ENCODE data around the gene RPL18.
"Not testable (repeated sequence)": the region's sequence is repeated elsewhere in the genome, so short reads cannot be mapped to it uniquely, and the experiment has no call there.

The RPL18 gene

DNA sequence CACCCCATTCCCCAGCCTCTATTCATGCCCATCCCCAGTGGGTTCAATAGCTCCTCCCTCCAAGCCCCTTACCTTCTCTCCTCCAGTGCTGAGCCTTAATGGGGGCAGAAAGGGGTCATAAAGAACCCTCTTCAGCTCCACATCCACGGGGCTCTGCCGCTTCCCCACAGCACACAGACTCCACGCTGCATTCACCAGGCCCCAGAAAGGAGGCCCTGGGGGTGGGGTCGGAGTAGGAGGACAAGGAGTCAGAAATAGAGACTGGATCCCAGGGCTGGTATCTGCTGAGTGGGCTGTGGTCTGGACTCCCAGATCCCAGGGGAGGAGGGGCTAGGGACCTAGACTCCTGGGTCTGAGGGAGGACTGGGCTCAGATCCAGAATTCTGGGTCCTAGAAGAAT lies 25.4 kb upstream of the RPL18 start:
- no peak for DNase-seq

- DNase-seq = no peak
Measured at GRCh38 chr19:48642862-48643261, 23.9 kb upstream of the RPL18 start.

- DNase-seq = no peak
Measured at GRCh38 chr19:48641850-48642249, 22.9 kb upstream of the RPL18 start.

GRCh38 chr19:48639483-48640375 lies 20.8 kb upstream of the RPL18 start:
- no peak for DNase-seq

DNA sequence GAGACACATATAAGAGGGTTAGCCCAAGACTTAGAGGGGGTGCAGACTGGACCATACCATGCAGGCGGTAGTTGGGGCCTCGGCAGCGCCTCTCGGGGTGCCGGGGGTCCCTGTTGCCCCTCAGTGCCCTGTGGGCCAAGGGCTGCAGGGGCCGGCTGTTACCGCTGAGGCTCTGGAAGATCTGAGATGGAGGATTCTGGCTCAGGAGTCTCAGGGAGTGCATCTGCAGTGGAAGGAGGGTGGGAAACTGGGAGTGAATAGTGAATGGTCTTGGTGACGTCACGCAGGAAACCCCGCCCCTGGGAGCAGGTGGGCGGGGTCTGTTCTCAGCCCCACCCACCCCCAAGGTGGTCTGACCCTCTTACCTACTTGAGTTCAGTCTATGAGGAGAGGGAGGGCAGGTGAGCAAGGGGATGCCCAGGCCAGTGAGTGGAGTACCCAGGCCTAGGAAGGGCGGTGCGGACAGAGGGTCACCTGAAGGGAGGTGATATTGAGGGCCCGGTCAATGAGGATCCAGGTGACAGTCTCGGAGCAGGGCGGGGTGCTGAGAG lies 19.9 kb upstream of the RPL18 start:
- no peak for DNase-seq

GRCh38 chr19:48637948-48638830 lies 19.2 kb upstream of the RPL18 start:
- DNase-seq = peak; percentile 96

- DNase-seq = peak; percentile 98
Measured at GRCh38 chr19:48637449-48637947, 18.5 kb upstream of the RPL18 start.

- DNase-seq = peak; percentile 35
Measured at GRCh38 chr19:48636859-48637448, 18.0 kb upstream of the RPL18 start, which contains the start of gene DBP. DBP (minus strand) TSS chr19:48637379; CDS start chr19:48636994, 385 bp downstream.

DNA sequence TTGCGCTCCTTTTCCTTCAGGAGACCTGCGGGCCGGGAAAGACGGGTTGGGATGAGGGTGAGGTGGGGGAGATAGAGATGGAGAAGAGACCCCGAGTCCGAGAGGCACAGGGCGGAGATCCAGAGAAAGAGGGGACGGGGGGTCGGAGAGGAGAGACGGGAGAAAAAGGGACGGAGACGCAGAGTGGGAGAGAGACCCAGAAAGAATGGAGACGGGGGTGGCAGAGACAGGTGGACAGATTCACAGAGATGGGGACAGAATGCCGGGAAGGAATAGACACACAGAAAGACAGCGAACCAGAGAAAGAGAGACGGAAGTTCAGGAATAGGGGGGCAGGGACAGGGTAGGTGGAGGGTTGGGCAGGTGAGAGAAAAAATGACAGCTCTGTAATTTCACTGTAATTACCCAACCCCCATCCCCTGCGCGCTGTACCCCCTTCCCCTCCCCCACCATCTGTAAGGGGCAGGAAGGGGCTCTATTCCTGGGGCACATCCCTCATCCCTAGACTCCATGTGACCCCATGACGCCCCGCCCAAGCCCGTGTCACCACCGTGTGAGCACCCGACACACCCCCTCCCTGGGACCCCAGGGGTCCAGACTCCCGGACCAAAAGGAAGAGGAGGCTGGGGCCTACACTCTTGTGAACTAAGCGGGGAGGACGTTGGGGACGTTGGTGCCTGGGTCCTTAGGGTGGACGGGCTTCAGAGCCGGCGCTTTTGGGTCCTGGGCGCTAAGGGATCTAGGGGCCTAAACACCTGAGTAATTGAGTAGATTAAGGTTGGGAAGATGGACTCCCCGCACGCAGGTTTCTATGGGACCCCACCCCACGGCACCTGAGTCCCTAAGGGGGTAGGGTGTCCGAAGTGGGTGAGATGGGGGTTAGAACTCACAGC lies 17.2 kb upstream of the RPL18 start:
- no peak for DNase-seq

DNA sequence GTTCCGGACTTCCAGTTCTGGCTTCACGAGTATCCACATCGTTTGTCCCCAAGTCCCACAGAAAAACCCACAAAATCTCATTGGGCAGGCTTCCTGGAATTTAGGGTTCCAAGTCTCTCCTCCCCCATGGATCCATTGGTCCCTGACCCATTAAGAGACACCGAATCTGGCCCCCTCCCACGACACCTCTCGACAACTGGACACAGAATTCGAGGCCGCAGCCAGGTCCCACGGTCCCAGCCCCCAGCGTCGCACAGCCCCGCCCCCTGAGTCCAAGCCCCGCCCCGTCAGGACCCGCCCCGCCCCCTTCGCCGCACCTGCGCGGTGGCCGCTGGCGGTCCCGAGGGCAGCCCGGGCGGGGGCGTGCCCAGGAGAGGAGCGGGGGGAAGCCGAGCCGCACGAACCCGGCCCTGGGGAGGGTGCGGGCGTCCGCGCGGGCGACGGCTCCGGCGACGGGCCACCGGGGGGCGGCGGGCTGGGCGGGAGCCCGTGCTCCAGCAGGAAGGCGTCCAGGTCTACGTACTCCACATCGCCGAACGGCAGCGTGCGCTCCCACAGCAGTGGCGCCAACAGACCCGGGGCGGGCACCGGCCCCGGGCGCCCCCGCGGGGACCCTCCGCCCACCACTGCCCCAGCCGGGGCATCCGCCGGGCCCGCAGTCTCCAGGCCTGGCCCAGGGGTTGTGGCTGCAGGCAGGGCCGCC lies 16.4 kb upstream of the RPL18 start:
- peak; percentile 70 for DNase-seq

- DNase-seq = peak; percentile 89
Measured at GRCh38 chr19:48634424-48635262, 15.7 kb upstream of the RPL18 start.

- DNase-seq = no peak
Measured at GRCh38 chr19:48634036-48634342, 15.0 kb upstream of the RPL18 start.

GRCh38 chr19:48633148-48634035 lies 14.4 kb upstream of the RPL18 start:
- DNase-seq = no peak

DNA sequence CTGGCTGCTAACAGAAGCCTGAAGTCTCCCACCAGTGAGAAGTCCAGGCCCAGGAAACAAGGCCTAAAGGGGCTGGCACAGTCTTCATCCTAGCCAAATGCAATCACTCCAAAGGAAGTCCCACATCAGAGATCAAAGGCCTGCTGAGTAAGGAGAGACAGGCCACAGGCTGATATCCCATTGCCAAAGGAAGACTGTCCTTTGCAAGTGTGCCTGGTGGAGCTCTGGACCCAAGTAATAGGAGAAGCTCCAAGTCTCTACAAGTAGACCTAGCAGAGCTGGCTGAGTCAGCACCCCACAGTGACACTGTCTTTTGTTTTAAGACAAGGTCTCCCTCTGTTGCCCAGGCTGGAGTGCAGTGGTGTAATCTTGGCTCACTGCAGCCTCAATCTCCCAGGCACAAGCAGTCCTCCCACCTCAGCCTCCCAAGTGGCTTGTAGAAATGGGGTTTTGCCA lies 13.7 kb upstream of the RPL18 start:
- no peak for DNase-seq

GRCh38 chr19:48632286-48632685 lies 13.3 kb upstream of the RPL18 start:
- DNase-seq = not testable (repeated sequence)

DNA sequence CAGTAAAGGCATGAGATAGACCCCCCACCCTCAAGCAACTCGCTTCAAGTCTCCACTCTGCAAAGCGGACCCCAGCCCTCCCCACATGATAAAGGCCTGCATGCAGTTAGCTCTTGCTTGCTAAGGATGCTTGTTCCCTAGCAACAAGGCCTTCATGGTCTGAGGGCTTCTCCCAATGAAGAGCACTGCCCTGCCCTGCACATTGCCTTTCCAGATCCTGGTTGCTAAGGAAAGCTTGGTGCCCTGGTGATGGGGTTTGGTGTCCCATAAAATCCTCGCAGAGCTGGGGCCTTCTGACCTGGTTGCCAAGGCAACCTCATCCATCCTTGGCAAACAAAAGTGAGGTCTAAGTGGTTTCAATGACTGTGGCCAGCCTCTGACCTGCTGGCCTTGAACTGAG lies 12.2 kb upstream of the RPL18 start:
- DNase-seq = no peak

DNA sequence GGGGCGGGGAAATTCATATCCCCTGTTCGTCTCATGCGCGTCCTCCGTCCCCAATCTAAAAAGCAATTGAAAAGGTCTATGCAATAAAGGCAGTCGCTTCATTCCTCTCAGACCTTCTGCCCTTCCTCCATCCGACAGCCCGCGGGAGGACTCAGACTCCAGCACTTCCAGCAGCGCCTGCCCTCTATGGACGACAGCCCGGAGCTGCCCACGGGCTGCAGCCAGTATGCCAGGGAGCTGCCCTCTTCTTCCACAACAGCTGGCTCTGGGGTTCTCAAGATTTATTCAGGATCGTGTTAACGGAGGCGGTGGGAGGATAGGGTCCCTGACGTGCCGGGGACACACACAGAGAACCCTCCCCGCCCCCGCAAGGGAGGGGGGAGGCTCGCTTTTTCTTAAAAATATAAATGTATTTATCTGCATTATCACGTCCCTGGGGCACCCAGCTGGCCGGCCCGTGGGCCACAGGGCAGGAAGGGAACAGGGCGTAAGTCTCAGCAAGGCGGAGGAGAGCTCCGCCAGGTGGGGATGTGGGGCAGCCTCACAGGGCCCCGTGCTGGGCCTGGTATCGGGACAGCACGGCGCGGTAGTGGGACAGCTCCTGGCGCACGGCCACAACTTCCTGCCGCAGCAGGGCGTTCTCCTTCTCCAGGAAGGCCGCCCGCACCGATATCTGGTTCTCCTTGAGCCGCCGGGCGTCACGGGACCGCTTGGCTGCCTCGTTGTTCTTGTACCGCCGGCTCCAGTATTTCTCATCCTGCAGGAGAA lies 11.5 kb upstream of the RPL18 start:
- DNase-seq = no peak

- no peak for DNase-seq
Measured at GRCh38 chr19:48629599-48630295, 10.8 kb upstream of the RPL18 start.

Data from KG1 (cell line).